HG02588 (cell line): ENCODE measurements around the gene PLA2R1.

Experiments used
- ATAC-seq: cut with Tn5 transposase; IDR thresholded peaks from one replicate; pipeline ENCODE4 v1.9.1; 2021; ENCODE audit warnings: mild to moderate bottlenecking, moderate library complexity; ENCODE audit not compliant: unreplicated experiment

The PLA2R1 gene

GRCh38 chr2:159897720-159898119 lies 164.7 kb downstream of the PLA2R1 start:
- no peak for ATAC-seq

DNA sequence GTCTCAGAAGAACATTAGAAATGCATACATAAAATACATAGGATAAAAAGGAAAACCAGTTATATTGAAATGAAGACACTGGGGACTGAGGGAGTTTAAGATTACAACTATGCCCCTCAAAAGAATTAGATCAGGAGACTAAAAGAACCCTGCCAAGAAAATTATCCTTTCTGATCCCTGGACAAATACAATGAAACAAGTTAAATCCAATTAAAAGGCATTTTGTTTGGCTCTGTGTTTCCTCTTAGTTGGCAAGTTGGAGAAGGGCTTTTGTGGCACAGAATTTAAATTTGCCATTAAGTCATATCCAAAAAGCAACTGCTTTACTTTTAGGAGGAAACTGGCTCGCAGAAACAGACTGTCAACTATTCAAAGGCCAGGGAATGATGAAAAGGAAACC lies 165.3 kb downstream of the PLA2R1 start:
- ATAC-seq = no peak

DNA sequence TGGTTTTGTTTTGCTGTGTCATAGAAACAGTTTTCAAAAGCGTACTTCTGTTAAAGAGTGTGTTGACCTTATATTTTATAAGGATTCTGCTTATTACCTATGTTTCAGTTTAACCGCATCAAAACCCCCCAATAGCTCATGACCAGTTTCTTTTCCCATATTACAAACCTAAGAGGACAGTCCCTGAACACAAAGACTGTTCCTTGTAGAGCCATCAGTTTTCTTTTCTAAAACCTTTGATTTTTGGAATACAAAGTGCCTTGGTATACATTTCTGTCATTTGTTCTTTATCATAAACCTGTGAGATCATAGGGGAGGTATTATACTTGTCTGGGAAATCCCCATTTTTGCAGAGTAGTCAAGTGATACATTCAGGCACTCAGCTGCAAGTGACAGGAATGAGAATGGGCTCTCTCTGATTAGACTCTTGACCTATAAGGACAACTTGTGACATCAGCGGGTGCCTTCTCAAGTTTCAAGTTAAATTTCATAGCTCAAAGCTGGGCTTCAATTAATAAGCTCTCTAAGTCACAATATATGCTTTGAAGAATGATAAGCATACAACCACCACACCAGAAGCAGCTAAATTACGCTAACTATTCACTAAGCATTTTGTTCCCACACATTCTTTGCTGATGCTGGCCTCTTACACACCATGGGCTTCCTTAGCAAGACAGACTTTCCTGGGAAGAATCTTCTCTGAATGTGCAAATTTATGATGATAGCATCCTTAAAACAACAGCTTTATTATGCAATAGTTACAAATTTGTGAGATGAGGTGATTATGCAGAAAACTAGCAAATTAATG lies 167.0 kb downstream of the PLA2R1 start:
- peak; percentile 60 for ATAC-seq

DNA sequence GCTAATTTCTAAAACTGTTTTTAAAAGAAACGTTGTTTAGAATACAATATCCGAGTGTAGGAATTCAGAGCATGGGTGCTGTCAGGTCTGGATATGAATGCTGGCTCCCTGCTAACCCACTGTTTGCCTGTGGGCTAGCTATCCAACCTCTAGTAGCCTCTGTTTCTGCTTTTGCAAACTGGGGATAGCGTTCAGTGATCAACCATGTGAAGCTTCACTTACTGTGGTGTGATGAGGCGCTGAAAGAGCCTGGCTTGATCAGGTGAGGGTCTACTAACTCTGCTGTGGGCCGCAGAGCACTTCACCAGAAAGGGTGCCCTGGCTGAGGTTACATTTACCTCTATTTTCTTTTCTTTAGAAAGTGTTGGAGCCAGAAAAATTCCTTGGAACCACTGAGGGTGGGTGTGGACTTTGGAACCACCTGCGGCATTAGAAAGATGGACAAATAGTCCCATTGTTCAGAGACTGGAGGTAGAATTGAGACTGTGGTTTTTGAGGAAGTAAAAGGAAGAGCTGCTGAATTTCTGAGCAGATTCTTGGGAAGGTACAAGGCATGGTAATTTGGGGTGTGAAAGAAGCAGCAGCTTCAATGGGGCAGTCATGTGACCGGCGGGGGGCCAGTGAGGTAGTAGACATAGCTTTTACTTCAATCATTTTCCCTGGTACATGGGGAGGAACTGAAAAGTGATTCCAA lies 168.1 kb downstream of the PLA2R1 start:
- no peak for ATAC-seq

DNA sequence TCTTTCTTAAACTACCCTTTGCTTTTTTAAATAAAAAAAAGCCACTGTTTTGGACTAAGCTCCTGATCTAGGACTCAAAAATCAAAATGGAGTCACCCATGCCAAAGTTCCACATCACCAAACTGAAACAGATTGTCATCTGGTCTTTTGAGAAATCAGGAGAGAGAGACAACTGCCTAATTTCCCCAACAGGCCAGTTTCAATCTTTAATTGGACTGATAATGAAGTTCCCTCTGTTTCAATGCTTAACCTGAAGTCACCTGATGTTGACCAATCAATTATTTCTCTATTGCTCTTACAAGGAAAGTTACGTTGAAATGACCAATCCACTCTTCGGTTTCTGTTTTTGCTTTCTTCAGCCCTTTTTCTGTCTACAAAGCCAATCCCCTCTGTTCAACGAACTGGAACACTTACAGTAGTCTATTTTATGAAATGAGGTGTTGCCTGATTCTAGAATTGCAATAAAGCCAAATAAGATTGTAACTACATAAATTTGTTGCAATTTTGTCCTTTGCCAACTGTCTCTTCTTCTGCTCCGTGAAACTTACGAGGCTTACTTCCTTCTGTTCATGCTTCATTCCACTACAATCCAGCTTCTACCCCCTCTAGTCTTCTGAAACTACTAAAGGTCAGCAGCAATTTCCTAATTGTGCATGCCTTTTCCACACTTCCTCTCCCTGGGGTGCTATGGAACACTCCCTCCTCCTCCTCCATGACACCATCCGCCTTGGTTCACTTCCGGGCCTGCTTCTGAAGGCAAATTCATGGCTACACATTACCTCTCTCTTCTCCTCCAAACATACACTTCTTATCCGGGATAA lies 169.2 kb downstream of the PLA2R1 start:
- ATAC-seq = no peak

- peak; percentile 16 for ATAC-seq
These were observed 170.3 kb downstream of the PLA2R1 start for GRCh38 chr2:159891917-159892730.

DNA sequence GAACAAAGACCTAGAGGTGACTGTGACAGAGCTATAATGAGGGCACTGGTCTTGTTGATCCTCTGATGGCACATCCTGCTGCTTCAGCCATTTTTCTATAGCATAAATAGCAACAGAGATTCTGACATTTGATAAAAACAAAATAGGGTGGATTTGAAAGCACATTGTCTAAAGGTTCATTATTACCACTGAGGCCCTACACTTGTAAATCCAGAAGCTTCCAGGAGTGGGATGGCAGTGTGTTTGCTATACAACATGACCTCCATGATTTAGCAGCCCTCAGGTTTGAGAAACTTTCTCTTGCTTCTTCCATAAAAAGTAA lies 171.2 kb downstream of the PLA2R1 start:
- ATAC-seq = no peak

GRCh38 chr2:159890551-159891266 lies 171.7 kb downstream of the PLA2R1 start:
- peak; percentile 49 for ATAC-seq

- ATAC-seq = no peak
These were observed 180.2 kb downstream of the PLA2R1 start for GRCh38 chr2:159882130-159882745.
